ENCODE measurements around the gene MSH5. TPM values are rescaled to one million over a fixed set of nuclear protein-coding genes. Genes with fewer than 3 reads are reported as not detected.

Gene MSH5
- total RNA-seq, 2 donors from 2014 or later = 78.9 to 82.6 TPM

- Mint-ChIP-seq H3K4me3 (no peak overlapping the region), H3K27me3 (no peaks in the 10 kb centered on the region), H3K36me3 (ENCODE audit: low read depth) (peaks cover 26% of the 10 kb centered on the region), H3K27ac (peak overlapping the region; percentile 41), H3K9me3 (no peaks in the 10 kb centered on the region), H3K4me1 (peaks cover 10% of the 10 kb centered on the region)
- ATAC-seq (replicated peaks) = no peak
Measured at GRCh38 chr6:31749301-31750036, 9.7 kb downstream of the MSH5 start.

DNA sequence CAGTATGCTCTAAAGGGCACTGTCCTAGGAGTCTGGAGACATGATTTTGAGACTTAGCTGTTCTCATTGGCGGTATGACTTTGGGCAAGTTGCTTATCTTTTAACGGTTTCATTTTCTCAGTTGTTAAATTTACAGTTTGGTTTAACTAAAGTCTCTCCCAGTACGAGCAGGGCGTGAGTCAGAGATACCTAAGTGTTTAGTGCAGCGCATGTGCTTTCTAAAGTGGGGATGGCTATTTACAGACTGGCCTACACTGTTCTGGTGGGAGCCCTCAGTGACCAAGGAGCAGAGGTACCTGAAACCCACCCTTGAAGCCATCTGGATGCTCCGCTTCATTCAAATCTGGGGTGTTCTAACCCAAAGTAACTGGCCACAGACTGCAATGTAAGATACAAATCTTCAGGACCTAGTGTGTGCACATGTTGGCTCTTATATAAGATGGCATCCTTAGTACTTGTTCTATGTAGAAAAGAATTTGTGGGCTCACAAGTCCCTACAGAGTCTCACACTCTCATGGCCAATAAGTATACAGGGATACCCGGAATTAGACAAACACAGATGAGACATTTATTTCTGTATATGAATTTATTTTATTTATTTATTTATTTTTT, 10.7 kb downstream of the MSH5 start:
- peaks cover 16% of the 10 kb centered on the region for H3K36me3 Mint-ChIP-seq (ENCODE audit: low read depth)
- H3K27me3 Mint-ChIP-seq = no peaks in the 10 kb centered on the region
- H3K4me1 Mint-ChIP-seq = peaks cover 4% of the 10 kb centered on the region
- ATAC-seq (replicated peaks) = no peak
- no peak overlapping the region for H3K4me3 Mint-ChIP-seq
- no peak overlapping the region for H3K27ac Mint-ChIP-seq
- no peaks in the 10 kb centered on the region for H3K9me3 Mint-ChIP-seq

- no peaks in the 10 kb centered on the region for H3K9me3 Mint-ChIP-seq
- H3K27ac Mint-ChIP-seq = no peak overlapping the region
- H3K36me3 Mint-ChIP-seq (ENCODE audit: low read depth) = peaks cover 4% of the 10 kb centered on the region
- H3K4me3 Mint-ChIP-seq = no peak overlapping the region
- peak; percentile 44 for ATAC-seq (replicated peaks)
- no peaks in the 10 kb centered on the region for H3K27me3 Mint-ChIP-seq
- peaks cover 4% of the 10 kb centered on the region for H3K4me1 Mint-ChIP-seq
Measured at GRCh38 chr6:31752739-31753319, 13.0 kb downstream of the MSH5 start.

DNA sequence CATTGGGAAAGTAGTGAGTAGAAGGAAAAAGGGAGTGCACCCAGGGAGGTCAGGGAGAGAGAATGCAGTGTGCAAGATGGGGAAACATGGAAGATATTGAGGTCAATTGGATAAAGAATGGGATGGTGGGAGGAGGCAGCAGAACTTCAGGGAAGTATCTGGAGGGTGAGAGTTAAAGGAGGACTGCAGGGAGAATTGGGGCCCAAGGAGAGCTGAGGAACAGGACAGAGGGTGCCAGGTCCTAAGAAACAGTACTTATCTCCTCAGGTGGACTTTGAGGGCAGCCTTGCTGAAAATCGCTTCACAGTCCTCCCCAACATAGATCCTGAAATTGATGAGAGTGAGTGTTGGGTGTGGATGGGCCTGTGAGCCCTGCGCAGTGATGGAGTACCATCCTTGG, 18.5 kb downstream of the MSH5 start:
- ATAC-seq (replicated peaks) = no peak
- H3K27ac Mint-ChIP-seq = no peak overlapping the region
- H3K4me3 Mint-ChIP-seq = no peak overlapping the region
- peaks cover under 1% of the 10 kb centered on the region for H3K4me1 Mint-ChIP-seq
- no peaks in the 10 kb centered on the region for H3K9me3 Mint-ChIP-seq
- peaks cover 41% of the 10 kb centered on the region for H3K36me3 Mint-ChIP-seq (ENCODE audit: low read depth)
- no peaks in the 10 kb centered on the region for H3K27me3 Mint-ChIP-seq

GRCh38 chr6:31760790-31761189, 21.0 kb downstream of the MSH5 start:
- Mint-ChIP-seq H3K4me3 (no peak overlapping the region), H3K9me3 (no peaks in the 10 kb centered on the region), H3K27me3 (no peaks in the 10 kb centered on the region), H3K27ac (peak overlapping the region; percentile 26), H3K36me3 (ENCODE audit: low read depth) (peaks cover 48% of the 10 kb centered on the region), H3K4me1 (peaks cover 6% of the 10 kb centered on the region)
- ATAC-seq (replicated peaks) = no peak

GRCh38 chr6:31761343-31761742, 21.5 kb downstream of the MSH5 start:
- H3K27me3 Mint-ChIP-seq = no peaks in the 10 kb centered on the region
- no peak for ATAC-seq (replicated peaks)
- no peak overlapping the region for H3K4me3 Mint-ChIP-seq
- no peaks in the 10 kb centered on the region for H3K9me3 Mint-ChIP-seq
- H3K4me1 Mint-ChIP-seq = peaks cover 6% of the 10 kb centered on the region
- H3K36me3 Mint-ChIP-seq (ENCODE audit: low read depth) = peaks cover 48% of the 10 kb centered on the region
- H3K27ac Mint-ChIP-seq = peak overlapping the region; percentile 26

DNA sequence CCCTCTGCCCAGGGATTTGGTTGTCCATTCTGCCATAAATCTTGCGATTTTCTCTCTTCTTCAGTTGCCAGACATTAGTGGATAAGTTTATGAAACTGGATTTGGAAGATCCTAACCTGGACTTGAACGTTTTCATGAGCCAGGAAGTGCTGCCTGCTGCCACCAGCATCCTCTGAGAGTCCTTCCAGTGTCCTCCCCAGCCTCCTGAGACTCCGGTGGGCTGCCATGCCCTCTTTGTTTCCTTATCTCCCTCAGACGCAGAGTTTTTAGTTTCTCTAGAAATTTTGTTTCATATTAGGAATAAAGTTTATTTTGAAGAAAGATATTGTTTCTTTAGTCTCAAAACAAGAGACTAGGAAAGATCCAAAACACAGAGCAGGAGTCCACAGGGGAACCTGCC, 22.6 kb downstream of the MSH5 start, which contains the start of gene SAPCD1:
Gene SAPCD1 (plus strand): TSS at position 301 of the 400 bp plus-strand sequence. CDS start 399 bp downstream, outside the sequence.
- ATAC-seq (replicated peaks) = no peak
- H3K4me3 Mint-ChIP-seq = no peak within 1 kb of the TSS
- peaks cover 48% of the 10 kb centered on the region for H3K36me3 Mint-ChIP-seq (ENCODE audit: low read depth)
- no peaks in the 10 kb centered on the region for H3K27me3 Mint-ChIP-seq
- H3K9me3 Mint-ChIP-seq = no peaks in the 10 kb centered on the region
- H3K27ac Mint-ChIP-seq = peak within 1 kb of the TSS; percentile 9
- peaks cover 6% of the 10 kb centered on the region for H3K4me1 Mint-ChIP-seq

GRCh38 chr6:31762878-31763618, 23.2 kb downstream of the MSH5 start:
- Mint-ChIP-seq H3K36me3 (ENCODE audit: low read depth) (peaks cover 46% of the 10 kb centered on the region), H3K4me3 (no peak overlapping the region), H3K9me3 (no peaks in the 10 kb centered on the region), H3K27me3 (no peaks in the 10 kb centered on the region), H3K27ac (peak overlapping the region; percentile 9), H3K4me1 (peaks cover 6% of the 10 kb centered on the region)
- no peak for ATAC-seq (replicated peaks)

DNA sequence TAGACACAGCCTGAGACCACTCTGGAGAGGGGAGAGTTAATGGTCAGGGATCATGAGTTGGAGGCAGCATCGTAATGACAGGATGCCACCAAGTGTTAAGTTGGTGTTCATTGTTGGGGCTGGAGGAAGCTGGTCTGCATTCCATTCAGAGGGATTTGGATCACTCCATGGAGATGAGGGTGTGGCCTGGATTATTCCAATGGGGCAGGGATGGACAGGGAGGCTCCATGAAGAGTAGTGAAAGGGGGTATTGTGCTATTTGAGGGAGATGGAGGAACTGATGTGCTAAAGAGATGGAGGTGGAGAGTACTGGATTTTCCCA, 23.8 kb downstream of the MSH5 start:
- Mint-ChIP-seq H3K36me3 (ENCODE audit: low read depth) (peaks cover 41% of the 10 kb centered on the region), H3K4me3 (no peak overlapping the region), H3K9me3 (no peaks in the 10 kb centered on the region), H3K27ac (peak overlapping the region; percentile 9), H3K4me1 (peaks cover 6% of the 10 kb centered on the region), H3K27me3 (no peaks in the 10 kb centered on the region)
- no peak for ATAC-seq (replicated peaks)

DNA sequence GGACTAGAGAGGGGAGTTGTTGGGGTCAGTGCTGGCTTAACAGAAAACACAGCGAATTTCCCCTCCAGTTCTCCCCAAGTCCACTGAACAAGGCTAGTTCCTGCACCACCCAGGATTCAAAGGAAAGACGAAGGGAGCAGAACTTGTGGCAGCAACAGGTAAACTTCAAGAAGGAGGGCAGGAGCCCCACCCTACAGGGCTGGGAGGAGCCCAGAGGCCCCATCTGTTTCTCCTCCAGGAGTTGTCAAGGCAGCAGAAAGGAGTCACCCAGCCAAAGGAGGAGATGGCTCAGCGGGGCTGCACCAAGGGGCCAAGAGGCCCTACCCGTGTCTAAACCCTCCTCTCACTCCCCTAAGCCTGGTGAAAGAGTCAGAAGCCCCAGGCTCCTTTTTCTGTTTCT, 24.4 kb downstream of the MSH5 start:
- no peaks in the 10 kb centered on the region for H3K27me3 Mint-ChIP-seq
- H3K4me3 Mint-ChIP-seq = no peak overlapping the region
- no peak for ATAC-seq (replicated peaks)
- no peak overlapping the region for H3K27ac Mint-ChIP-seq
- H3K4me1 Mint-ChIP-seq = peaks cover 6% of the 10 kb centered on the region
- peaks cover 34% of the 10 kb centered on the region for H3K36me3 Mint-ChIP-seq (ENCODE audit: low read depth)
- H3K9me3 Mint-ChIP-seq = no peaks in the 10 kb centered on the region

DNA sequence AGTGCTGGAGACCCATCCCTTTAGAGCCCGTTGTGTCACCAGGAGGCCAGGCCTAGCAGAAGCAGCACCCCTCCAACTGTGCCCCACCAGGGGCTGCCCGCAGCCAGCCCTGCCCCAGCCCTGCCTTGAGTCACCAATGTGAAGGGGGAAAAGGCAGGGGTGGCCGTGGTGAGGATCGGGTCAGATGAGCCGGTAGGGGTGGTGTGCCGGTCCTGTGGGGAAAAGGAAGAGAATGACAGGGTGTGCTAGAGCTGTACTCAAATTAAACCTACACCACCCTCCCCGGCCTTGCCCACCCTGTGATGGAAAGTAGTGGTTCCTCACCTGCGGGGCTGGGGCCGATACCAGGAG, 25.7 kb downstream of the MSH5 start:
- Mint-ChIP-seq H3K27ac (no peak overlapping the region), H3K9me3 (no peaks in the 10 kb centered on the region), H3K36me3 (ENCODE audit: low read depth) (peaks cover 26% of the 10 kb centered on the region), H3K4me1 (peaks cover 11% of the 10 kb centered on the region), H3K4me3 (no peak overlapping the region), H3K27me3 (no peaks in the 10 kb centered on the region)
- ATAC-seq (replicated peaks) = no peak

- H3K36me3 Mint-ChIP-seq (ENCODE audit: low read depth) = peaks cover 20% of the 10 kb centered on the region
- peaks cover 13% of the 10 kb centered on the region for H3K4me1 Mint-ChIP-seq
- no peaks in the 10 kb centered on the region for H3K9me3 Mint-ChIP-seq
- no peak overlapping the region for H3K27ac Mint-ChIP-seq
- no peaks in the 10 kb centered on the region for H3K27me3 Mint-ChIP-seq
- ATAC-seq (replicated peaks) = no peak
- H3K4me3 Mint-ChIP-seq = no peak overlapping the region
Measured at GRCh38 chr6:31765910-31766794, 26.3 kb downstream of the MSH5 start.

DNA sequence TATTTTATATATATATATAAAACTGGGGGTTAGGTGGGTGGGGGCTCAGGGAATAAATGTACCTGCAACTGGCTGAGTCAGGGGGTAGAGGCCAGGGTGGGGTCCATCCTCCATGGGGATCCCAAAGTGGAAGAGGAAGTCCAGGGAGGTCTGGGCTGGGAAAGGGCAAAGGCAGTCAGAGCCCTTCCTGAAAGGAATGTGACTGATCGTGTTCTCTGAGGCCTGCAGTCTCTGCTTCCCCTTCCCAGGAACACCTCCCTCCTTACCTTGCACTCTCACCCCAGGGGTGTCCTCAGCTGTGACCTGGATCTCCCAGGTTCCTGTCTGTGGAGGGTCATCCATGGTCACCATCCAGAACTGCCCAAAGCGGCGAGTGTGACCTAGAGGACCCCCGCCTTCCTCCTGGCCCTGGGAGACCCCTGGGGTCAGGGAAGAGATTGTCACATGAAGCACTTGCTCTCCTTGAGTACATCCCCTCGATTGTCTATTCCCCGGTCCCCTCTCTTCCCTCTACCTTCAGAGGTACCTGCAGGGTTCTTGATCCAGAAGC, 27.4 kb downstream of the MSH5 start:
- peaks cover 17% of the 10 kb centered on the region for H3K4me1 Mint-ChIP-seq

More for the DNA sequence above, 27.4 kb downstream of the MSH5 start:
- Mint-ChIP-seq H3K27ac (peak overlapping the region; percentile 38), H3K27me3 (no peaks in the 10 kb centered on the region), H3K4me3 (no peak overlapping the region), H3K9me3 (no peaks in the 10 kb centered on the region), H3K36me3 (ENCODE audit: low read depth) (peaks cover 12% of the 10 kb centered on the region)
- no peak for ATAC-seq (replicated peaks)
